HG02763 (cell line): ENCODE measurements around the gene EPHB2.
"Not testable (repeated sequence)": the region's sequence is repeated elsewhere in the genome, so short reads cannot be mapped to it uniquely, and the experiment has no call there.

Experiments used
- ATAC-seq: cut with Tn5 transposase; IDR thresholded peaks from one replicate; pipeline ENCODE4 v1.9.1; 2021; ENCODE audit warnings: mild to moderate bottlenecking, moderate library complexity; ENCODE audit not compliant: unreplicated experiment

The EPHB2 gene

DNA sequence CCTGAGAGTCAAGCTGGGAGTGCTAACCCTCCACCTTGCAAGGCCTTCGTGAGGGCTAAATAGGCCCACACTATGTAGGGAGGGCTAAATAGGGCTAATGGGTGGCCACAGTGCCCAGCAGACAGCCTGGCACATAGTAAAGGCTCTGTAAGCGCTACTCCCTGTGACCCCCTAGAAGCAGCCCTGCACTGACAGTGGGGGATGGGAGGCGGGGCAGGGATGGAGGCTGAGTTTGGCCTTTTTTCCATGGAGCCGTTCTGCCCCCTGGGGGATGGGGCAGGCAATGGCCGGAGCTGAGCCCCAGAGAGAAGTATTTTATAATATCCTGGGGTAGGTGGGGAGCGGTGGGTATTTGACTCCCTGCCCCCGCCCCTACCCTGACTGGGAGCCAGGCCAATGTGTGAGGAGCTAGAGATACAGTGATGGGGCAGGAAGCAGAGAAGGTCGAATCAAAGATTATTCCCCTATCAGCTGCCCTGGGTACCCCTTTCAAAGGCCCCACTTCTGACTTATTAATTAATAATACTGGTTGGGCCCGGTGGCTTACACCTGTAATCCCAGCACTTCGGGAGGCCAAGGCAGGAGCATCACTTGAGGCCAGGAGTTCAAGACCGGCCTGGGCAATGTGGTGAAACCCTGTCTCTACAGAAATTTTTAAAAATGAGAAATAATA, 219.7 kb downstream of the EPHB2 start:
- no peak for ATAC-seq

DNA sequence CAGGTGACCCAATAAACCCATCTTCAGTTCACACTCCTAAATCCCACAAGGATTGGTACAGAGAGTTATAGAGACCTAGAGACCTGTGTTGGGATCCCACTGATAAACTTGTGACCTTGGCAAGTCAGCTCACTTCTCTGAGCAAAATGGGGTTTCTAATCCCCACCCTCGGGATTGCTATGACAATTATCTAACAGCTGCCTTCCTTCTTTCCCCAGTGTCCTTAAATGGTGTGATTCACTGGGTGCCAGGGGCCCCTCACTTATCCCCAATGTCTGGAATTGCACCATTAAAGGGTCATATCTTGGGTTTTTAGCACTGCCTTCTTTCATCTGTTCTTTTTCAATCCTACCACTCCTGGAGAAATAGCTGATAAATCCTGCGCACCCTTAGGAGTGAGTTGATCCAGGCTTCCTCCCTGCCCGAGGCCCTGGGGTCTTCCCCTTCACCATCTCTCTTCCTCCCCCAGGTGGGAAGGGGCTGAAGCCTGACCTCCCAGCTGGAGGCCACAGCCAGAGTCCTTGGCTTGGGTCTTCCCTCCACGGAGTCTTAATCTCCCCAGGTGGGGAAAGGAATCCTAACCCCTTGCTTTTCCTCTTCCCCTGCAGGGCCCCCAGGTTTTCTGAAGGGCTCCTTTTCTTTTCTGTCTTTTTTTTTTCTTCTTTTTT, 222.3 kb downstream of the EPHB2 start:
- ATAC-seq = no peak

DNA sequence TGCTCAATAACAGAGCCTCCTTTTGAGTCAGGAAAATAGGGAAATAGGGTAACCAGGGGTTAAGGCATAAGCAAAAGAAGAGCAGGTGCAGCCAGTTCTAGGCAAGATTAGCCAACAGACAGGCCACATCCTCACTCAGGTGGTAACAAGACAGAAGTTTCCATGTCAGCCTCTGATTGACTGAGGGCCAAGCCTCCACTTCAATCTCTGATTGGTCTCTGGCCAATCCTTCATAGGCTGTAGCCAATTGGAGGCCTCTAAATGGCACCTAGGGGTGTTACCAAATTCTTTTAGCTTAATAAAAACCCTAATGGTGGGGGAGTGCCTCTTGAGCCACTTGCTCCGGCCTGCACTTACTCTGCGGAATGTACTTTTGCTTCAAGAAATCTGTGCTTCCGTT, 224.8 kb downstream of the EPHB2 start:
- no peak for ATAC-seq

DNA sequence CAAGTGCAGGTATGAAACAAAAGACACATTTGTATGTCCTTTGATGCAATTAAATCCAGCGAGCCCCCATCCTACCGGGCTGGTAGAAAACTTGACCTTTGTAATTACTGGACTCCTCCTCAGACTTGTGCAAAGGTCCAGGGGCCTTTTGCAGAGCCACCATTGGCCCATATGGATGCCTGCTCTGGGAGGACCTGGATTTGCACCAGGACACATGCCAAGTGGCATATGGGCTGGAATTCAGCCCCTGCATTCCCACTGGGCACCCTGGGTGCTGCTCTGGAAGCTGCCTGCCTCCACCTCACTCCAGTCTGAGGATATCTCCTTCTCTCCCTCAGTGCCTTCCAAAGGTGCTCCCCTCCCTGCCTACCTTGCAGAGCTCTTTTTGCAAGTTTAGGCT, 226.0 kb downstream of the EPHB2 start:
- no peak for ATAC-seq

DNA sequence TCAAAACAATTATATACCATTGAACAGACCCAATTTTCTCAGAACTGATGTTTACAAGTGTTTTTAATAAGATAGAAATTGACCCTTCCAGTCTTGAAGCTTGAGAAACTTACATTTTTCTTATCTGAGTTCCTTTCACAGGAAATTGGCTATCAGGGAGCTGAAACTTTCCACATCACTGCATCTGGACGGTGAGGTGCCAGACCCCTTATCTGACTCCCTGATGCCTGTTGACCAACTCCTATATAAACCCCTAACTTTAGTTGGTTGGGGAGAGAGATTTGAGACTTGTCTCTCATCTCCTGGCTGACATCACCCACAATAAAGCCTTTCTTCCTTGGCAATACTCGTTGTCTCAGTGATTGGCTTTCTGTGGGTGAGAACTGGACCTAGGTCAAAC, 230.6 kb downstream of the EPHB2 start:
- no peak for ATAC-seq

DNA sequence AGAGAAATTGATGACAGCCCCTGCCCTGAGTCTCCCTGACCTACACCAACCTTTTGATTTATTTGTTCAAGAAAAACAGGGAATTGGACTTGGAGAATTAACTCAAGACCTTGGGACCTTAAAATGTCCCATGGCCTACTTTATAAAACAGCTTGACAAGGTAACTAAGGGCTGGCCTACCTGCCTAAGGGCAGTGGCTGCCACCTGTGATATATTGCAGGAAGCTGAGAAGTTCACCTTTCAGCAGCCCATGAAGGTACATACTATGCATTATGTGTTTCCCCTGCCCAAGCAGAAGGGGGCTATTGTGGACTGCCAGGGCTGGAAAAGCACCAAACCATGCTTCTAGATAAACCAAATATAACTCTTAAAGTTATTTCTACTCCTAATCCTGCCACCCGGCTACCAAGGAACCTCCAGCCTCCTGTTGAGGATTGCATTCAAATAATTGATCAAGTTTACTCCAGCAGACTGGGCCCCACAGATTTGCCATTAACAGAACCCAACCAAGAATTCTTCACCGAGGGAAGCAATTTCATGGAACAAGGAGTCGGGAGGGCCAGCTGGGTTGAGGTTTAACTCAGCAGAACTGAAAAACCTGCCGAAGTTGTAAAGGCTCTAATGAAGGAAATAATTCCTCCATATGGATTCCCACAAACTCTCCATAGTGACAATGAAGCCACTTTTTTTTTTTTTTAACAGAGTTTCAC, 233.9 kb downstream of the EPHB2 start:
- no peak for ATAC-seq

DNA sequence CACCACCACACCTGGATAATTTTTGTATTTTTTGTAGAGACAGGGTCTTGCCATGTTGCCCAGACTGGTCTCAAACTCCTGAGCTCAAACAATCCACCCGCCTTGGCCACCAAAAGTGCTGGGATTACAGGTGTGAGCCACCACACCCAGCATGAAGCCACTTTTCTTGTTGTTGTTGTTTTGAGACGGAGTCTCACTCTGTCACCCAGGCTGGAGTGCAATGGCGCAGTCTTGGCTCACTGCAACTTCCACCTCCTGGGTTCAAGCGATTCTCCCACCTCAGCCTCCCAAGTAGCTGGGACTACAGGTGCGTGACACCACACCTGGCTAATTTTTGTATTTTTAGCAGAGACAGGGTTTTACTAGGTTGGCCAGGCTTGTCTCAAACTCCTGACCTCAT, 234.5 kb downstream of the EPHB2 start:
- ATAC-seq = not testable (repeated sequence)

DNA sequence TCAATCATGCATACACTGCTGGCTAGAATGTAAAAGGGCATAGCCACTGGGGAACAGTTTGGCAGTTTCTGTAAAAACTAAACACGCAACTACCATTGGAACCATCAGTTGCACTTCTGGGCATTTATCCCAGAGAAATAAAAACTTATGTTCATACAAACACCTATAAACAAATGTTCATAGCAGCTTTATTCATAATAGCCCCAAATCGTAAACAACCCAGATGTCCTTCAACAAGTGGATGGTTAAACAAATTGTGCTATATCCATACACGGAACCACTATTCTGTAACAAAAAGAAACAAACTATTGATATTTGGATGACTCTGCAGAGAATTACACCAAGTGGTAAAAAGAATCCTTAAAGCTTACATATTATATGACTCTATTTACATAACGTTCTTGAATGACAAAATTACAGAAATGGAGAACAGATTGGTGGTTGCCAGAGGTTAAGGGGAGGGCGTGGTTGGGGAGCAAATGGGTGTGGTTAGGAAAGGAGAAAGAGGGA, 239.2 kb downstream of the EPHB2 start:
- no peak for ATAC-seq

DNA sequence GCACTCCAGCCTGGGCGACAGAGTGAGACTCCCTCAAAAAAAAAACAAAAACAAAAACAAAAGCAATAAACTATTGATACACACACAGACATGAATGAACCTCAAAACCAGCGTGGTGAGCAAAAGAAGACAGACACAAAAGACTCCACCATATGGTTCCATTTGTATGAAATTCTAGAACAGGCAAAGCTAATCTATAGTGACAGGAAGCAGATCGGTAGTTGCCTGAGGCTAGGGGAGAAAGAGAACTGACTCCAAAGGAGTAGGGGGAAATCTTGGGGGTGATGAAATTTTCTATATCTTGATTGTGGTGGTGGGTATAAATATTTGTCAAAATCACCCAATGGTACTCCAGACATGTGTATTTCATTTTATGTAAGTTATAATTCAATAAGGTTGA, 241.2 kb downstream of the EPHB2 start:
- ATAC-seq = no peak

DNA sequence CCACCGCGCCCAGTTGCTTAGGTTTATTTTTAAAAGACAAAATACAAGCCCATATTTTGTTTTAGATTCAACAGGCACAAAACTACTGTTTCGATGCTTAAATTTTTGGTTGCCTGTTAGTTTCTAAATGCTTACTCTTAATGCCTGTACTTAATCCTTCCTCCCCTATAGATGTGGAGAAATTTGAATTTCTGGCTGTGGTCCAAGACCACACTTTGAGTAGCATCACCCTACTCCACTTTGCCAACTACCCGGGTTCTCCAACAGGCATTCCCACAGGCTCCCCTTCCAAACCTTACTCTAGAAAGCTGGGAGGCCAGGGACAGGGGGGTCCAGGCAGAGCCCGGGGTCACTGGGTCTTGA, 242.0 kb downstream of the EPHB2 start:
- ATAC-seq = no peak

DNA sequence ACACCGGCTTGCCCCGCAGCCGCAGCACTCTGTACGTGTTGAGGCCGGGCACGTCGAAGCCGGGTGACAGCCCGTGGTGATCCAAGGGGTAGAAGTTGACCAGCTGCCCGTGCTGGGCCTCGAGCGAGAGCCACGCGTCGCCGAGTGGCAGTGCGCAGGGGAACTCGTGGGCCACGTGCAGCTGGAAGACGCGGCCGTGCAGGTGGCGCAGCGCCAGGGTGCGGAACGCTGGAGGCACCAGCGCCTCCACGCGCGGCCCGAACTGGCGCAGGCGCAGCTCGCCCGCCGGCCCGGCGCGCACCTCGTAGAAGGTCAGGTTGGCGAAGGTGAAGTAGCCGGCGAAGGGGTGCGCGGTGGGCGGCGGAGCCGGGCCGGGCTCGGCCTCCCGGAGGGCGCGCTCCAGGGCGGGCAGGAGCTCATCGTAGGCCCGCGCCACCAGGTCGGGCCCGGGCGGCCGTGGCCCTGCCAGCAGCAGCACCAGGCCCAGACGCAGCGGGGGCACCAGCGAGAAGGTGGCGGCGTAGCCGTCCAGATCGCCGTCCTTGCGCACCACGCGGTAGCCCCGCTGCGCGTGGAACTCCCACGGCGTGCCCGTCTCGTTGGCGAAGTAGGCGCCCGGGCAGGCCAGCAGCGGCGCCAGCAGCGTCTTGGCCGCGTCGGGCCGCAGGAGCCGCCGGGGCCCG, 242.6 kb downstream of the EPHB2 start:
- ATAC-seq = no peak

DNA sequence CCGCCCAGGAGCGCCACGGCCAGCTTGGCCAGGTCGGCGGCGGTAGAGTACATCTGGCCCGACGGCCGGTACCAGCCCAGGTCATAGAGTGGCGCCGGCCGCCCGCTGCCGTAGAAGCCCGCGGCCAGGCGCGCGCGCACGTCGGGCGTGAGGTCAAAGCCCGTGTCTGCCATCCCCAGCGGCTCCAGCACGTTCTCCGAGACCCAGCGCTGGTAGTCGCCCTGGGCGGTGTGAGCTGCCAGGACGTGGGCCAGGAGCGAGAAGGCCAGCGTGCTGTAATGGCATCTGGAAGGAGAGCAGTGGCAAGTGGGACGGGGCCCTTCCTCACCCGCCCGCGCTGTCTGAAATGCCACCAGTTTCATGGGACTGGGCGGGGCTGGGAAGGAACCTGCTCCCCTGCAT, 243.1 kb downstream of the EPHB2 start:
- ATAC-seq = no peak

DNA sequence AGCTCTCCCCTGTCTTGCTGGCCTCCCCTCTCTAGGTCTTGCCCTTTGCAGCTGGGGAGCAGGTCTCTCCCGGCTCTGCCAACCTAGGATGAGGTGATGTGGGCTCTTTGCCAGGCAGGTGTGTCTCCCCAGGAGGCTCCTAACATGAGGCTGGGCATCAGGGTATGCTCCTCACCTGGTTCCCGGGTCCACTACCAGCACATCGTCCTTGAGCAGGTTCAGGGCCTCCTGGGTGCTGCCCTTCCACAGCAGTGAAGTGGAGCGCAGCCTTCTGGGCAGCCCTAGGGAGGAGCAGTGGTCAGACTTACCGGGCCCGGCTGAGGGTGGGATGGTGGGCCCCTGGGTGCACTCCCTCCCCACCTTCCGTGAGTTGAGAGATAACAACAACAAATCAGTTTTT, 244.5 kb downstream of the EPHB2 start:
- ATAC-seq = no peak

DNA sequence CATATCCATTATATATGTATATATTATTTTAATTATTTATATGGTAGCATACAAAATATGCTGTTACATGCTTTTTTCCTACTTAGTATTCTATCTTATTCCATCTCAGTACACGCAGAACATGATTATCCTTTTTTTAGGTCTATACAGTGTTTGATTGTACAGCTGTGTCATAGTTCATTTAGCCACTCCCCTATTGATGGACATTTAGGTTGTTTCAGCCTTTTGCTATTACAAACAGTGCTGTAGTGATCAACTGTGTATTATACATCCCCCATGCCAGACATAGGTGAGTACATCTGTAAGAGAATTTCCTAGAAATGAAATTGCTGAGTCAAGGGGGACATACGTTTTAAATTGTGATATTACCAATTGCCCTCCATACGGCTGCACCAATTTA, 246.4 kb downstream of the EPHB2 start:
- no peak for ATAC-seq

DNA sequence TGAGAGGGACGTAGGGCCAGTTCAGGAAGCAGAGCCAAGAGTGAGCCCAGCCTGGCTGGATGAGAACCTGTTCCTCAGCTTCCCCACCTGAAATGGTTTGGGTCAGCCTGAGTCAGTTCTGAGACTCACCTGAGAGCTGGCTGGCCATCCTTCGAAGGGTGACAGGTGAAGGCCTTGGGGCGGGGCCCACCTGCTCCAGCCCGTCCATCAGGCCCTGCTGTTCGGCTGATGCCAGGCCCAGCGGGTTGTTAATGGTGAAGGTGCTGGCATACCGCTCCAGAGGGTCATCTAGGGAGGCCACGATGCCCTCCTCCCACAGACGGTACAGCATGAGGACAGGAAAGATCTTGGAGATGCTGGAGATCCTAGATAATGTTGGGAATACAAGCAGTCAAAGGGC, 247.9 kb downstream of the EPHB2 start:
- ATAC-seq = no peak

DNA sequence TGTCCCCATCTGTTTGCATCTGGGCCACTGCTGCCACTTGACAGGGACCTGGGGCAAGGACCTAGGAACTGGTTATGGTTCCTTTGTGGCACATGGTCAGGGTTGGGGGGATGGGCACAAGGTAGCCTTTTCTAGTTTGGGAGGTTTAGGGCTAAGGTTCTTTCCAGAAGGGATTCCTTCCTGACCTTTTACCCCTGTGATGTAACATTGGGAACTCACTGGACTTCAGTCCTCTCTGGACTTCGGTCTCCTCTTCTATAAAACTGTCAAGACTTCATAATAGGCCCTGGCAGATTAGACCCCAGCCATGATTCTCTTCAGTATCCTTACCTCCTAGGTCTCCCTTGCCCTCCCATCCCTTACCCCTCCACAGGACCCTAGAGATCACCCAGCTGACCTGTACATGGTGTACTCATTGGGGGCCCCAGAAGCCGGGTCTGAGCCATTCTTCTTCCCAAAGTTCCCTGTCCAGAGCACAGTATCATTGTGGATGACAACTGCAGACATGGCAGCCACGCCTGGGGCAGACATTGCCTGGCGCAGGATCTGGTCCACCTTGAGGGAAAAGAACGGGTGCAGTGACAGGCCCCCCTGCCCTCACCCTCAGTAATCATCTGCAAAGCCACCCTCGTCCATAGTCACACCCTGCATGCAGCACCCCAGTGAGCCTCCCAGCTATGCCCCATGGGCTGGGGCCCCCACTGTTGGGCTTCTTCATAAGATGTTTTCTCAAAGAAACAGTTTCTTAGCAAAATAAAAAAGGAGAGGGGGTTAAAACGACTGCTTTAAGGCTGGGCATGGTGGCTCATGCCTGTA, 249.1 kb downstream of the EPHB2 start:
- no peak for ATAC-seq

DNA sequence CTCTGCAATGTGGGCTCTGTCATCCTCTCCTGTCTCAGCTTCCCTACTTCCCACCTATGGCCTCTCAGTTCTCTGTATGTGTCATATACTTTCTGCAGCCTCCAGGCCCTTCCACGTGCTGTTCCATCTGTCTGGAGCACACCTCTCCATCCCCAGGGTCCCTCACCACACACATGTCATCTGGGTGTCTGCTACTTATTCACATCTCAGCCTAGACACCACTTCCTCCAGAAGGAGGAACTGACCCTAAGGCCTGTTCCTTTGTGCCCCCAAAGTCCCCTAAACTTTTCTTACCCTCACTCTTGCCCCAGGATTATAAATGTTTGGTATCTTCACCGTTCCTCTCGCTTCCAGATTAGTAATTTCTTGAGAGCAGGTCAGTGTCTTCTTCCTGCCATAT, 251.9 kb downstream of the EPHB2 start:
- no peak for ATAC-seq

DNA sequence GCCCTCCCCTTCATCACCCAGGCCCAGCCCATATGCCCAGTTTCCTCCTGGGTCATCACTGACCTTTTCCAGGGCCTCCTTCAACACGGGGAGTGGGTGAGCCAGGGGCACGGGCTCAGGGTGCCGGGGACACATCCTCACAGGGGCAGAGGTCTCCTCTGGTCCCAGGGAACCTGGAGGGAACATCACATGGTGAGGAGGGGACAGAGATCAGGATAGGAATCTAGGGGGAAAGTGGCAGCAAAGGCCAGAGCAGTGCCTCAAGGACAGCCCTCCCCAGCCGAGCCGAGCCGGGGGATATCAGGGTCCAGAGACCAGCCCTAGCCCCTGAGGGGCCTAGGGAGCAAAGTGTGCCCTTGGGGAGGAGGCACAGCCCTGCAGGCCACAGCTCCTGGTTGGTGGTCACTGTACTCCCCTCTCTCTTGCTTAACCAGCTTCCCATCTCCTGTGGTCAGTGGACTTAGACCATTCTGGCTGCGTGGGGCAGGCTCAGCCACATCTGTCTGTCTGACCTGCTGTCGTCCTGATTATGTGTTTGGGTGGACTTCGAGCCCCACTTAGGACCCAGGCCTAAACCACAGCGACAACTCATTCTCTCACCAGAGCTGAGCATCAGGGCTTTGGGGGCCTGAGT, 252.5 kb downstream of the EPHB2 start:
- no peak for ATAC-seq

DNA sequence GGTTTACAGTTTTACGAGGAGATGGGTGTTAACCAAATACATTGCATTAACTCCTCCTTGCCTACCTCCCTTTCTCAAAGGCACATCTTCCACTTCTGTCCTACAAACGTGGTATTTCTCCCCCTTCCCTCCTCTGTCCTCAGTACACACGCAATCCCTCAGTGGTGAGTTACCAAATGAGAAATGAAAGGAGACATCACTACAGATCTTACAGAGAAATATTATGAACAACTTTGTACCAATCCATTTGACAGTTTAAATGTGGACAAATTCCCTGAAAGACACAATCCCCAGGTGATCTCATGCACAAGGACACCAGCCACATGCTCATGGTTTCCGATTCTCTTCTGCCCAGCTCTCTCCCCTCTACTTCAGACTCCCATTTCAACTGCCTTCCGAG, 255.7 kb downstream of the EPHB2 start:
- ATAC-seq = no peak

DNA sequence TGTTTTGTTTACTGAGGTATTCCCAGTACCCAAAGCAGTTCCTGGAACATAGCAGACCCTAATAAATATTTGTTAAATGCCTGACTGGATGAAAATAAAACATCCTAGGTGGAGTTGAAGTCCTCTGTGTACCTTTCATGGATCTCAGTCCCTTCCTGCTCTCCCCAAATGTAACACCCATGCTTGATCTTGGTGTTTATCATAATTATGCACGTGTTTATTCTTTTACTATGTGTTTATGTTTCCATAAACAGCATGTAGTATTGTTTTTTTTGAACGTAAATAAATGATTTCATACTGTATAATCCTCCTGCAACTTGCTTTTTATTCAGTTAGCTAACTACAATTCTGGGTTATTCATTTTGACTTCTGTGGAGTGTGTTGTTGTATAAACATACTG, 257.2 kb downstream of the EPHB2 start:
- no peak for ATAC-seq
